PC-3 (cell line): ENCODE data around the gene ZNF488. TPM values are rescaled to one million over a fixed set of nuclear protein-coding genes. Genes with fewer than 3 reads are reported as not detected.
A peak's percentile ranks its signal among the peaks of the same experiment; 100 is the strongest.

Experiments
- ATAC-seq: fragments of 200-7000 bp; cut with Tn5 transposase; 2 replicates; pipeline ENCODE4 v1.9.1; 2020; ENCODE audit warnings: mild to moderate bottlenecking, moderate library complexity
- BruUV-seq: library from RNA; stranded (reverse); fragments of 400-500 nt; replicated peaks from 2 replicates; lab custom pipeline; 2021; lab: Mats Ljungman, UMichigan
- CTCF ChIA-PET: fragments of 300-600 bp; sonication (Branson Sonifier 250); formaldehyde crosslinking; loops from one replicate; lab custom pipeline; 2022; ENCODE audit warnings: antibody characterized with exemption; lab: Charles Lee
- POLR2A ChIA-PET: fragments of 300-600 bp; sonication (Branson Sonifier 250); formaldehyde crosslinking; loops from one replicate; lab custom pipeline; 2022; ENCODE audit warnings: antibody characterized with exemption; ENCODE audit not compliant: unreplicated experiment; lab: Charles Lee
- DNase-seq: peaks from one replicate; pipeline ENCODE4 v3.0.0-alpha.2; 2015
- H2AFZ ChIP-seq: fragments of 300-600 bp; sonication (generic); 2 replicates; pipeline ENCODE4 v1.6.0; 2016; ENCODE audit warnings: antibody characterized with exemption, low read length
- H3F3A ChIP-seq: fragments of 300-600 bp; sonication (generic); one replicate; pipeline ENCODE4 v1.6.0; 2017; ENCODE audit warnings: antibody characterized with exemption, low read length, control low read depth, mild to moderate bottlenecking; ENCODE audit not compliant: unreplicated experiment
- H3K27ac ChIP-seq: fragments of 300-600 bp; sonication (generic); 2 replicates; pipeline ENCODE4 v1.5.1; 2016; ENCODE audit warnings: mild to moderate bottlenecking, low read length
- H3K27me3 ChIP-seq: fragments of 300-600 bp; sonication (generic); 2 replicates; pipeline ENCODE4 v1.6.1; 2016; ENCODE audit warnings: low read length, mixed read lengths
- H3K36me3 ChIP-seq: fragments of 300-600 bp; sonication (generic); 2 replicates; pipeline ENCODE4 v1.6.1; 2016; ENCODE audit warnings: low read depth, mixed run types, low read length, mixed read lengths
- H3K4me1 ChIP-seq: fragments of 300-600 bp; sonication (generic); 2 replicates; pipeline ENCODE4 v1.5.1; 2016; ENCODE audit warnings: low read length; ENCODE audit not compliant: insufficient read depth
- H3K4me2 ChIP-seq: fragments of 300-600 bp; sonication (generic); 2 replicates; pipeline ENCODE4 v1.6.0; 2016; ENCODE audit warnings: low read length
- H3K4me3 ChIP-seq: fragments of 300-600 bp; sonication (generic); 2 replicates; pipeline ENCODE4 v1.5.1; 2016; ENCODE audit warnings: mild to moderate bottlenecking, low read length, mixed read lengths
- H3K79me2 ChIP-seq: fragments of 300-600 bp; sonication (generic); 2 replicates; pipeline ENCODE4 v1.6.1; 2017; ENCODE audit warnings: low read length, mixed read lengths
- H3K9ac ChIP-seq: fragments of 300-600 bp; sonication (generic); 2 replicates; pipeline ENCODE4 v1.6.0; 2016; ENCODE audit warnings: mild to moderate bottlenecking, low read length
- H3K9me2 ChIP-seq: fragments of 300-600 bp; sonication (generic); replicated peaks from 2 replicates; pipeline ENCODE4 v1.6.1; 2016; ENCODE audit warnings: mixed run types, low read length, mixed read lengths
- H3K9me3 ChIP-seq: fragments of 300-600 bp; sonication (generic); 2 replicates; pipeline ENCODE4 v1.6.1; 2016; ENCODE audit warnings: low read length, mixed read lengths
- H4K20me1 ChIP-seq: fragments of 300-600 bp; sonication (generic); 2 replicates; pipeline ENCODE4 v1.6.1; 2016; ENCODE audit warnings: low read length, mixed read lengths
- CTCF ChIP-seq: fragments of 300-600 bp; sonication (generic); conservative IDR thresholded peaks from 2 replicates; pipeline ENCODE4 v1.5.1; 2017; ENCODE audit warnings: antibody characterized with exemption, low read depth, mild to moderate bottlenecking, low read length
- EZH2 ChIP-seq: fragments of 300-600 bp; sonication (generic); IDR thresholded peaks from one replicate; pipeline ENCODE4 v1.6.1; 2017; ENCODE audit warnings: antibody characterized with exemption, mild to moderate bottlenecking, low read length; ENCODE audit not compliant: unreplicated experiment
- EZH2phosphoT487 ChIP-seq: fragments of 300-600 bp; sonication (generic); IDR thresholded peaks from 2 replicates; pipeline ENCODE4 v1.6.1; 2018; ENCODE audit warnings: mild to moderate bottlenecking, antibody characterized with exemption, low read length, borderline replicate concordance
- intact Hi-C: fragments of 100-400 bp; cut with micrococcal nuclease; formaldehyde crosslinking; loops from 2 replicates; pipeline ENCODE4 v1.9.0; 2023
- total RNA-seq: library from RNA; depleted of rRNA; stranded (reverse); fragments of >200 nt; gene quantifications from 2 replicates; pipeline ENCODE4 v1.2.3, GENCODE V29; 2014

ZNF488 gene
- total RNA-seq, 1 experiment from 2014 or later, result 1.7 TPM

- Histone ChIP-seq H3F3A (no peaks in the 10 kb centered on the region), H4K20me1 (no peaks in the 10 kb centered on the region), H3K27me3 (no peaks in the 10 kb centered on the region), H3K79me2 (no peaks in the 10 kb centered on the region), H3K9ac (no peak overlapping the region), H3K9me2 (no peaks in the 10 kb centered on the region), H2AFZ (no peak overlapping the region), H3K27ac (no peak overlapping the region), H3K4me2 (no peak overlapping the region), H3K4me1 (0 out of 2 replicates have a peak, but pooled peaks cover 4% of the 10 kb centered on the region), H3K9me3 (no peaks in the 10 kb centered on the region), H3K4me3 (no peak overlapping the region), H3K36me3 (no peaks in the 10 kb centered on the region)
- intact Hi-C loops, result loop anchor here (10.0 kb wide), 1 partner anchor 71 kb away; no protein-coding TSS in a partner anchor
- no peak for DNase-seq
- ATAC-seq, result no peak
- TF ChIP-seq EZH2phosphoT487, result no peak
- no peak for TF ChIP-seq CTCF
- TF ChIP-seq EZH2, result no peak
- ChIA-PET POLR2A (no interaction called here), CTCF (no interaction called here)
- no TSS peak for BruUV-seq
Measured at GRCh38 chr10:47363781-47364180, 20.3 kb downstream of the ZNF488 start.

GRCh38 chr10:47362199-47362598, 21.9 kb downstream of the ZNF488 start:
- no peak overlapping the region for H3K9ac ChIP-seq
- H3K27me3 ChIP-seq, result no peaks in the 10 kb centered on the region
- CTCF ChIA-PET, result no interaction called here
- no peak for ATAC-seq
- DNase-seq, result peak; percentile 23
- H2AFZ ChIP-seq, result no peak overlapping the region
- H3K9me3 ChIP-seq, result no peaks in the 10 kb centered on the region
- intact Hi-C loops, result loop anchor here (10.0 kb wide), 1 partner anchor 73 kb away; no protein-coding TSS in a partner anchor
- 0 out of 2 replicates have a peak, but pooled peaks cover 4% of the 10 kb centered on the region for H3K4me1 ChIP-seq
- H3K4me3 ChIP-seq, result no peak overlapping the region
- no TSS peak for BruUV-seq
- no peaks in the 10 kb centered on the region for H3F3A ChIP-seq
- H3K9me2 ChIP-seq, result no peaks in the 10 kb centered on the region
- no peak for TF ChIP-seq CTCF
- TF ChIP-seq EZH2, result no peak
- no peak for TF ChIP-seq EZH2phosphoT487
- H4K20me1 ChIP-seq, result no peaks in the 10 kb centered on the region
- no peak overlapping the region for H3K4me2 ChIP-seq
- H3K36me3 ChIP-seq, result no peaks in the 10 kb centered on the region
- H3K27ac ChIP-seq, result no peak overlapping the region
- POLR2A ChIA-PET, result no interaction called here
- H3K79me2 ChIP-seq, result no peaks in the 10 kb centered on the region

- POLR2A ChIA-PET, result no interaction called here
- CTCF ChIA-PET, result no interaction called here
- BruUV-seq, result no TSS peak
Measured at GRCh38 chr10:47361293-47361692, 22.8 kb downstream of the ZNF488 start.

More at GRCh38 chr10:47361293-47361692, 22.8 kb downstream of the ZNF488 start:
- no peak overlapping the region for H3K4me2 ChIP-seq
- H3K4me3 ChIP-seq, result no peak overlapping the region
- peak; percentile 50 for ATAC-seq
- no peaks in the 10 kb centered on the region for H3K9me3 ChIP-seq
- H2AFZ ChIP-seq, result no peak overlapping the region
- 0 out of 2 replicates have a peak, but pooled peaks cover 4% of the 10 kb centered on the region for H3K4me1 ChIP-seq
- TF ChIP-seq EZH2 (no peak), CTCF (peak; percentile 80), EZH2phosphoT487 (no peak)
- H3K9me2 ChIP-seq, result no peaks in the 10 kb centered on the region
- H4K20me1 ChIP-seq, result no peaks in the 10 kb centered on the region
- H3K27ac ChIP-seq, result no peak overlapping the region
- H3K36me3 ChIP-seq, result no peaks in the 10 kb centered on the region
- intact Hi-C loops, result loop anchor here (10.0 kb wide), 1 partner anchor 74 kb away; no protein-coding TSS in a partner anchor
- no peak overlapping the region for H3K9ac ChIP-seq
- H3K79me2 ChIP-seq, result no peaks in the 10 kb centered on the region
- H3K27me3 ChIP-seq, result no peaks in the 10 kb centered on the region
- peak; percentile 56 for DNase-seq
- H3F3A ChIP-seq, result no peaks in the 10 kb centered on the region
